Upper lobe of left lung (tissue), 4 donors: ENCODE data around the gene PPARD.

Experiments
- EP300 ChIP-seq, 4 donors: sonication (generic); formaldehyde crosslinking; IDR thresholded peaks; one replicate each; pipeline ENCODE4 v1.5.1; 2017; ENCODE audit warnings: antibody characterized with exemption in 4 of 4, control low read depth in 2 of 4
- POLR2A ChIP-seq, 4 donors: fragments of 450-650 bp; IDR thresholded peaks; one replicate each; pipeline ENCODE4 v1.5.1; 2016 to 2017; ENCODE audit warnings: antibody characterized with exemption in 4 of 4, mild to moderate bottlenecking in 2 of 4
- TF ChIP-seq, protein P1 (sequence below), 6 experiments: fragments of 450-650 bp in 4 of 6; fragments of 200-600 bp in 2 of 6; sonication (generic) in 2 of 6; IDR thresholded peaks; one replicate each; pipeline ENCODE4 v1.5.1; 2016 to 2019; ENCODE audit warnings: antibody characterized with exemption in 6 of 6

- TF ChIP-seq EP300 (IDR thresholded peaks at IDR 0.05): no peak
- no peak for TF ChIP-seq POLR2A (IDR thresholded peaks at IDR 0.05)
- TF ChIP-seq, protein P1, sequence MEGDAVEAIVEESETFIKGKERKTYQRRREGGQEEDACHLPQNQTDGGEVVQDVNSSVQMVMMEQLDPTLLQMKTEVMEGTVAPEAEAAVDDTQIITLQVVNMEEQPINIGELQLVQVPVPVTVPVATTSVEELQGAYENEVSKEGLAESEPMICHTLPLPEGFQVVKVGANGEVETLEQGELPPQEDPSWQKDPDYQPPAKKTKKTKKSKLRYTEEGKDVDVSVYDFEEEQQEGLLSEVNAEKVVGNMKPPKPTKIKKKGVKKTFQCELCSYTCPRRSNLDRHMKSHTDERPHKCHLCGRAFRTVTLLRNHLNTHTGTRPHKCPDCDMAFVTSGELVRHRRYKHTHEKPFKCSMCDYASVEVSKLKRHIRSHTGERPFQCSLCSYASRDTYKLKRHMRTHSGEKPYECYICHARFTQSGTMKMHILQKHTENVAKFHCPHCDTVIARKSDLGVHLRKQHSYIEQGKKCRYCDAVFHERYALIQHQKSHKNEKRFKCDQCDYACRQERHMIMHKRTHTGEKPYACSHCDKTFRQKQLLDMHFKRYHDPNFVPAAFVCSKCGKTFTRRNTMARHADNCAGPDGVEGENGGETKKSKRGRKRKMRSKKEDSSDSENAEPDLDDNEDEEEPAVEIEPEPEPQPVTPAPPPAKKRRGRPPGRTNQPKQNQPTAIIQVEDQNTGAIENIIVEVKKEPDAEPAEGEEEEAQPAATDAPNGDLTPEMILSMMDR (IDR thresholded peaks at IDR 0.05): no peak
Observed at GRCh38 chr6:35457907-35458306, 115.5 kb downstream of the PPARD start.
